Mesendoderm (in vitro differentiated cells): ENCODE measurements around the gene EDNRA.
A peak's percentile ranks its signal among the peaks of the same experiment; 100 is the strongest.

Experiments used
- DNase-seq: peaks from one replicate; pipeline ENCODE4 v3.0.0; 2013
- H2AK5ac ChIP-seq: 2 replicates; pipeline ENCODE4 v1.6.1; 2013; ENCODE audit warnings: low read length, inconsistent platforms
- H2BK120ac ChIP-seq: 2 replicates; pipeline ENCODE4 v1.6.1; 2013; ENCODE audit warnings: low read depth, mild to moderate bottlenecking, low read length, moderate library complexity, mixed read lengths
- H2BK15ac ChIP-seq: replicated peaks from 2 replicates; pipeline ENCODE4 v1.6.1; 2013; ENCODE audit warnings: low read depth, mild to moderate bottlenecking, moderate library complexity
- H2BK5ac ChIP-seq: 2 replicates; pipeline ENCODE4 v1.6.1; 2013; ENCODE audit warnings: low read length, inconsistent platforms
- H3K18ac ChIP-seq: 2 replicates; pipeline ENCODE4 v1.6.1; 2013; ENCODE audit warnings: mild to moderate bottlenecking, low read length, mixed read lengths
- H3K23ac ChIP-seq: one replicate; pipeline ENCODE4 v1.6.1; 2013; ENCODE audit warnings: low read length
- H3K27ac ChIP-seq: 2 replicates; pipeline ENCODE4 v1.5.1; 2013; ENCODE audit warnings: low read depth, mild to moderate bottlenecking, inconsistent platforms, low read length, moderate library complexity
- H3K27me3 ChIP-seq: 2 replicates; pipeline ENCODE4 v1.6.1; 2013; ENCODE audit warnings: low read length, control low read depth, mild to moderate bottlenecking, inconsistent platforms; ENCODE audit not compliant: insufficient read depth, poor library complexity
- H3K36me3 ChIP-seq: 2 replicates; pipeline ENCODE4 v1.6.1; 2013; ENCODE audit warnings: low read length, inconsistent platforms; ENCODE audit not compliant: control insufficient read depth, insufficient read depth
- H3K4ac ChIP-seq: one replicate; pipeline ENCODE4 v1.6.1; 2013; ENCODE audit warnings: low read depth, mild to moderate bottlenecking, low read length, moderate library complexity
- H3K4me1 ChIP-seq: 2 replicates; pipeline ENCODE4 v1.6.1; 2013; ENCODE audit warnings: low read depth, low read length, inconsistent platforms; ENCODE audit not compliant: control insufficient read depth
- H3K4me2 ChIP-seq: 2 replicates; pipeline ENCODE4 v1.6.1; 2013; ENCODE audit warnings: low read length
- H3K4me3 ChIP-seq: 2 replicates; pipeline ENCODE4 v1.5.1; 2013; ENCODE audit warnings: mild to moderate bottlenecking, low read length
- H3K56ac ChIP-seq: one replicate; pipeline ENCODE4 v1.6.1; 2013; ENCODE audit warnings: low read length
- H3K79me1 ChIP-seq: 2 replicates; pipeline ENCODE4 v1.6.1; 2013; ENCODE audit warnings: low read length, inconsistent platforms
- H3K79me2 ChIP-seq: 2 replicates; pipeline ENCODE4 v1.6.1; 2013; ENCODE audit warnings: mild to moderate bottlenecking, low read length; ENCODE audit not compliant: control insufficient read depth, insufficient read depth
- H3K9ac ChIP-seq: 2 replicates; pipeline ENCODE4 v1.6.1; 2013; ENCODE audit warnings: low read length, inconsistent platforms
- H4K5ac ChIP-seq: one replicate; pipeline ENCODE4 v1.6.1; 2013; ENCODE audit warnings: low read length
- H4K8ac ChIP-seq: one replicate; pipeline ENCODE4 v1.6.1; 2013; ENCODE audit warnings: low read depth, mild to moderate bottlenecking, control low read depth, low read length, moderate library complexity
- WGBS: extraction: QIAGEN DNeasy Blood & Tissue Kit; methylation state at CpG from one replicate; pipeline ENCODE4 v1.1.7; 2013; ENCODE audit warnings: low lambda C conversion rate, missing lambda C conversion rate; ENCODE audit not compliant: insufficient coverage; ENCODE audit errors: extremely low coverage; 5-methylcytosine and 5-hydroxymethylcytosine counted together

Gene EDNRA

DNA sequence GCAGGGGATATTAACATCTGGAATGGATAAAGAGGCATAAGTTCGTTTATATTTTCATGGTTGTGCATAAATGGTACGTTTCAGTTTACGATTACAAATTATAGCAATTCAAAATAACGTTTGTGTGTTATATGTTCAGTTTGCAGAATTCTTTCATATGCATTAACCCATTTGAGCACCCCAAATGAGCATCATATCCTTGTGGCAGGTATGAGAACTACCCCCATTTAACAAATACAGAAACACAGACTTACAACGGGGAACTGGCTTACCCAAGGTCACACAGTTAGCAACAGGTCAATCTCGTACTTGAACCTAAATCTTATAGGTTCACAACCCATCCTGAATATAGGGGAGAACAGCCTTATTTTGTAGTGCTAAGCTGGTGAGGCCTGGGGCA lies 33.1 kb downstream of the EDNRA start:
- no CpG with 5 or more reads among the region's 6 CpGs for WGBS
- H2BK120ac ChIP-seq = no peak overlapping the region

DNA sequence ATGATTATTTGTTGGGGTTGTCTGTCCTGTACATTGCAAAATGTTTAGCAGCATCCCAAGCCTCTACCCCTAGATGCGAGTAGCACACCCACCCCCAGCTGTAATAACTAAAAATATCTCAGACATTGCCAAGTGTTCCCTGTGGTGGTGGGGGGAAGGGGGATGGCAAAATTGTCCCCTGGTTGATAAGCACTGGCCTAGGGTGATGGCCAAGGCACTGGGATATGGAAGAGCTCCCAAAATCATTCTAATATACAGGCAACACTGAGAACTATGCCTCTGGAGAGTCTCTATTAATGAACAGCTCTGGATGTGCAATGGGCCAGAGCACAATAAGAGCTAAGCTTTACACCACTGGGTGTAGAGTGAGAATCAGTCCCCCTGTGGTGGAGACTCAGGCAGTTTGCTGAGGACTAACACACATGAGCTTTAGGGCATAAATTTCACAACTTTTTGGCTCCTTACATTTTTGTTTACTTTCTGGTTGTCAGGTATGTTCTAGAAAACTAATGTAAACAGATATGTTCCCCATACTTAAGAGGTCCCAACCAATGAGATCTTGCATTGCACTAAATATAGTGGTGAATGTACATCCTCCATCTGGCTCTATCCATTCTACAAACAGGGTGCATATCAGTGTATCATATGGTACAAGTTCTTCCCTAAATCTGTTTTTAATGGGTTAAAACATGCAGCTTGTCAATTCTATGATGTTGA lies 34.5 kb downstream of the EDNRA start:
- H2BK15ac ChIP-seq = no peak overlapping the region
- no peak overlapping the region for H3K4me2 ChIP-seq
- H3K4ac ChIP-seq = no peak overlapping the region
- no peaks in the 10 kb centered on the region for H3K4me1 ChIP-seq
- no peak overlapping the region for H4K8ac ChIP-seq
- no peak overlapping the region for H3K4me3 ChIP-seq
- H3K23ac ChIP-seq = no peak overlapping the region
- H3K18ac ChIP-seq = no peak overlapping the region
- no peaks in the 10 kb centered on the region for H3K79me1 ChIP-seq
- no CpG with 5 or more reads among the region's 1 CpG for WGBS
- DNase-seq = no peak
- no peak overlapping the region for H2AK5ac ChIP-seq
- H2BK120ac ChIP-seq = no peak overlapping the region
- no peaks in the 10 kb centered on the region for H3K27me3 ChIP-seq
- no peak overlapping the region for H3K27ac ChIP-seq
- H3K9ac ChIP-seq = no peak overlapping the region
- H3K56ac ChIP-seq = no peak overlapping the region
- no peaks in the 10 kb centered on the region for H3K79me2 ChIP-seq
- H2BK5ac ChIP-seq = no peak overlapping the region
- no peaks in the 10 kb centered on the region for H3K36me3 ChIP-seq
- H4K5ac ChIP-seq = no peak overlapping the region

More for the DNA sequence above, 33.1 kb downstream of the EDNRA start:
- Histone ChIP-seq H3K4ac (no peak overlapping the region), H3K36me3 (no peaks in the 10 kb centered on the region), H3K79me1 (no peaks in the 10 kb centered on the region), H2BK5ac (no peak overlapping the region), H4K5ac (no peak overlapping the region), H3K18ac (no peak overlapping the region), H3K79me2 (no peaks in the 10 kb centered on the region), H3K4me3 (no peak overlapping the region), H3K4me2 (no peak overlapping the region), H4K8ac (no peak overlapping the region), H3K27me3 (no peaks in the 10 kb centered on the region), H3K27ac (no peak overlapping the region), H2BK15ac (no peak overlapping the region), H2AK5ac (no peak overlapping the region), H3K9ac (no peak overlapping the region), H3K4me1 (no peaks in the 10 kb centered on the region), H3K56ac (no peak overlapping the region), H3K23ac (no peak overlapping the region)
- DNase-seq = no peak

DNA sequence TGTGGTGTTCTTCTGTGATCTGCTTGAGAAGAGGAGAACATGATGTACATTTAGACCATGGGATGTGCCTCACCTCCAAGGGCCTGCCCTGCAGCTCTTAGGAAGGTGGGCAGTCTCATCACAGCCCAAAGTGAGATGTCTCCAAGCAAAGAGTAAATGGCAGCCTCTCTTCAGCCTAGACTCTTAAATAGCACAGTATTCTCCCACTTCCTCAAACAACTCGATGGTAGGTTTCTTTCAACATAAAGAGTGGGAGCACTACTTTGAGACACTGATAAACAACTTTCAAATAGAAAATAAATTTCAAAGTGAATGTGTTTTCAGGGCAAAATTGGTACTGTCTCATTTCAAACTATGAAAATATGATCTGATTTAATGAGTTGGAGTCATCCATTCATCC lies 35.2 kb downstream of the EDNRA start:
- H3K27ac ChIP-seq = no peak overlapping the region
- no peaks in the 10 kb centered on the region for H3K36me3 ChIP-seq
- H3K4ac ChIP-seq = peak overlapping the region; percentile 55
- no peaks in the 10 kb centered on the region for H3K79me2 ChIP-seq
- no peak overlapping the region for H4K8ac ChIP-seq
- no CpG with 5 or more reads among the region's 1 CpG for WGBS
- no peak overlapping the region for H3K56ac ChIP-seq
- no peak overlapping the region for H4K5ac ChIP-seq
- no peak overlapping the region for H2AK5ac ChIP-seq
- H3K4me3 ChIP-seq = no peak overlapping the region
- no peak overlapping the region for H3K23ac ChIP-seq
- no peak overlapping the region for H3K9ac ChIP-seq
- no peak for DNase-seq
- H3K4me1 ChIP-seq = no peaks in the 10 kb centered on the region
- H2BK5ac ChIP-seq = no peak overlapping the region
- H2BK120ac ChIP-seq = no peak overlapping the region
- H3K27me3 ChIP-seq = no peaks in the 10 kb centered on the region
- no peaks in the 10 kb centered on the region for H3K79me1 ChIP-seq
- no peak overlapping the region for H3K18ac ChIP-seq
- H2BK15ac ChIP-seq = no peak overlapping the region
- H3K4me2 ChIP-seq = no peak overlapping the region

DNA sequence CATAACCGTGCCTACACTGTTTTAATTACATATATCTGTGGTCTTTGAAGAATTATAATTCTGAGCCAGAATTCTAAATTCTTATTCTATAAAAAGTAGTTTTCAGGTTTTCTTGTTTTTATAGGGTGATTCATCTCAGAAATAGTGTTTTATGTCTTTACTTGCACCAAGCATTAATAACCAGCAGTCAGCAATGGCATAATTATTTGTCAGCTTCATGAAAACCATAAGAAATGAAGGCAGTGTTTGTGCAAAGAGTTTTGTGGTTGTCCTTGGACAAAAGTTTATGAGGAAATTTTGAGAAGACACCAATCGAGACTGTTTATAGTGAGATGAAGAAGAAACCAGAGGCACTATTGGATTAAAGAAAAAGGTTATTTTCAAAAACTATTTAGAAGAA lies 37.2 kb downstream of the EDNRA start:
- Histone ChIP-seq H3K4me3 (no peak overlapping the region), H2BK5ac (no peak overlapping the region), H3K18ac (no peak overlapping the region), H3K4me2 (no peak overlapping the region), H3K36me3 (no peaks in the 10 kb centered on the region), H3K27me3 (no peaks in the 10 kb centered on the region), H2BK120ac (no peak overlapping the region), H2BK15ac (no peak overlapping the region), H2AK5ac (no peak overlapping the region), H3K4ac (no peak overlapping the region), H4K8ac (no peak overlapping the region), H3K23ac (no peak overlapping the region), H3K27ac (no peak overlapping the region), H3K56ac (no peak overlapping the region), H3K79me1 (no peaks in the 10 kb centered on the region), H3K4me1 (peaks cover 4% of the 10 kb centered on the region), H4K5ac (no peak overlapping the region), H3K79me2 (no peaks in the 10 kb centered on the region), H3K9ac (no peak overlapping the region)
- WGBS = no CpG with 5 or more reads among the region's 2 CpGs
- no peak for DNase-seq

DNA sequence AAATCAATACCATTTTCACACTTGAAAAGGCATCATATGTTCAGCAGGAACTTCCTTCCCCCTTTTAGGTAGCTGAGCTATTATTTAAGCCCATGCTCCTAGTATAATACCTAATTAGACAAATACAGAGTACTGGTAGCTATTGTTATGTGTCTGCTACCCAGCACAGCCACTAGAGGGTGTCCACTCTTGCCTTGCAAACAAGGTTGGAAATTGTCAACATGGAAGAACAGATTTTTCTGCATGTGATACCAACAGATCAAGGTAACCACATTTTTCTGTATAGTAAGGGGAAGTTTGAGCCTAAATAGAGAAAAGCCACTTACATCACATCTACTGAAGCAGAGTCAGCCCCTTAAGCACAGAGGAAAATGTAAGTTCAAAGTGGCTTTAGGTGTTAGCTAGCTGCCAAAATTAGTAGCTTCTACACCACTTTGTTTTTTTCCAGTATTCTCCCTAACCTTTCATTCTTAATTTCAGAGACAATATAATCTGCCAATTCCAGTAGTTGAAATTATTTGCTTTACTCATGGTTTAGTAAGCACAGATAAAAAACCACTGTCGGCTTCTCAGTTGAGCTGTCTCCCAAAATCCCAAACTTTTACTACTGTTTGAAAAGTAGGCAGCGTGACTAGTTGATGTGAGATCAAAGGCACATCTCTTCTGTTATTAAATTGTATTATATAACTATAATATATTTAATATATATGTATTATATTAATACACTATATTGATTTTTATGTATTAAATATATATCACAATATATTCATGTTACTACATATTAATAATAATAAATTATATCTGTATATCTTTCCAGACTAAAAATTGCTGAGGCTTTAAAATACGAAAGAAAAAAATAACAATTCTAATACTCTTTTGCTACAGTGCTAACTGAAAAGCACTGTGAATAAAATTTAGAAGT lies 38.2 kb downstream of the EDNRA start:
- no peaks in the 10 kb centered on the region for H3K27me3 ChIP-seq
- no peak overlapping the region for H3K4me2 ChIP-seq
- H3K4ac ChIP-seq = peak overlapping the region; percentile 26
- H3K79me1 ChIP-seq = no peaks in the 10 kb centered on the region
- H3K4me1 ChIP-seq = peaks cover 4% of the 10 kb centered on the region
- no peak overlapping the region for H4K8ac ChIP-seq
- DNase-seq = peak; percentile 79
- no peak overlapping the region for H3K4me3 ChIP-seq
- H3K56ac ChIP-seq = peak overlapping the region; percentile 65
- H2BK15ac ChIP-seq = peak overlapping the region; percentile 94
- no peaks in the 10 kb centered on the region for H3K79me2 ChIP-seq
- no peaks in the 10 kb centered on the region for H3K36me3 ChIP-seq
- H3K27ac ChIP-seq = no peak overlapping the region
- no peak overlapping the region for H2BK5ac ChIP-seq
- H3K18ac ChIP-seq = no peak overlapping the region
- H2AK5ac ChIP-seq = no peak overlapping the region
- no peak overlapping the region for H2BK120ac ChIP-seq
- no CpG with 5 or more reads among the region's 3 CpGs for WGBS
- no peak overlapping the region for H4K5ac ChIP-seq
- no peak overlapping the region for H3K23ac ChIP-seq
- H3K9ac ChIP-seq = no peak overlapping the region
